Measurements from ENCODE around the gene SCT. TPM values are rescaled to one million over a fixed set of nuclear protein-coding genes. Genes with fewer than 3 reads are reported as not detected.
A peak's percentile ranks its signal among the peaks of the same experiment; 100 is the strongest.

Gene SCT
- total RNA-seq, 2 experiments from 2014 or later = not detected

GRCh38 chr11:639332-639955 lies 12.5 kb upstream of the SCT start:
- H3K27ac Mint-ChIP-seq = no peak overlapping the region
- peaks cover 29% of the 10 kb centered on the region for H3K27me3 Mint-ChIP-seq
- POLR2A ChIA-PET = no interaction called here
- no peaks in the 10 kb centered on the region for H3K9me3 Mint-ChIP-seq
- no peak overlapping the region for H3K4me3 Mint-ChIP-seq
- DNase-seq (no peak), ATAC-seq (ENCODE audit: low read depth) (no peak)
- peaks cover 9% of the 10 kb centered on the region for H3K4me1 Mint-ChIP-seq
- peaks cover 4% of the 10 kb centered on the region for H3K36me3 Mint-ChIP-seq

GRCh38 chr11:638631-639331 lies 11.8 kb upstream of the SCT start:
- Mint-ChIP-seq H3K27ac (no peak overlapping the region), H3K36me3 (peaks cover 4% of the 10 kb centered on the region), H3K4me3 (no peak overlapping the region), H3K4me1 (peaks cover 9% of the 10 kb centered on the region), H3K9me3 (no peaks in the 10 kb centered on the region), H3K27me3 (peaks cover 29% of the 10 kb centered on the region)
- no peak for ATAC-seq (ENCODE audit: low read depth)
- POLR2A ChIA-PET = interaction anchor here (0.6 to 1.2 kb wide), 2 partner anchors 23 to 129 kb away, joined by 3 to 4 read pairs; partner anchors contain the start of gene IRF7
- no peak for DNase-seq

GRCh38 chr11:637593-638521 lies 10.9 kb upstream of the SCT start:
- Mint-ChIP-seq H3K4me3 (peak overlapping the region; percentile 56), H3K9me3 (no peaks in the 10 kb centered on the region), H3K27me3 (peaks cover 29% of the 10 kb centered on the region), H3K36me3 (peaks cover 4% of the 10 kb centered on the region), H3K4me1 (peaks cover 9% of the 10 kb centered on the region), H3K27ac (no peak overlapping the region)
- ATAC-seq (ENCODE audit: low read depth) = no peak
- POLR2A ChIA-PET = interaction anchor here (0.6 to 1.2 kb wide), 3 partner anchors 22 to 128 kb away, joined by 3 to 4 read pairs (median 3); partner anchors contain the start of gene IRF7
- no peak for DNase-seq

- H3K27ac Mint-ChIP-seq = no peak overlapping the region
- peaks cover 8% of the 10 kb centered on the region for H3K4me1 Mint-ChIP-seq
- H3K9me3 Mint-ChIP-seq = no peaks in the 10 kb centered on the region
- peak overlapping the region; percentile 56 for H3K4me3 Mint-ChIP-seq
- peaks cover 29% of the 10 kb centered on the region for H3K27me3 Mint-ChIP-seq
- DNase-seq (no peak), ATAC-seq (ENCODE audit: low read depth) (peak; percentile 24)
- POLR2A ChIA-PET = interaction anchor here (1.2 kb wide), 1 partner anchor 21 kb away, joined by 4 read pairs; the partner anchor contains the start of gene IRF7
- peaks cover 4% of the 10 kb centered on the region for H3K36me3 Mint-ChIP-seq
Measured at GRCh38 chr11:637333-637592, 10.3 kb upstream of the SCT start.

GRCh38 chr11:636511-637332 lies 9.7 kb upstream of the SCT start, which contains the start of gene DRD4:
TSS of gene DRD4 (plus strand) at chr11:637269. CDS start at chr11:637305, 36 bp downstream.
- Mint-ChIP-seq H3K27ac (no peak within 1 kb of the TSS), H3K4me1 (peaks cover 8% of the 10 kb centered on the region)

GRCh38 chr11:635945-636510 lies 9.0 kb upstream of the SCT start:
- POLR2A ChIA-PET = no interaction called here
- no peak overlapping the region for H3K4me3 Mint-ChIP-seq

More at GRCh38 chr11:636511-637332, 9.7 kb upstream of the SCT start, which contains the start of gene DRD4:
- H3K27me3 Mint-ChIP-seq = peaks cover 29% of the 10 kb centered on the region
- POLR2A ChIA-PET = no interaction called here
- DNase-seq (peak; percentile 24), ATAC-seq (ENCODE audit: low read depth) (no peak)
- no peaks in the 10 kb centered on the region for H3K9me3 Mint-ChIP-seq
- H3K36me3 Mint-ChIP-seq = peaks cover 4% of the 10 kb centered on the region
- H3K4me3 Mint-ChIP-seq = peak within 1 kb of the TSS; percentile 56

GRCh38 chr11:630871-631270 lies 3.9 kb upstream of the SCT start:
- no peak for DNase-seq
- POLR2A ChIA-PET = no interaction called here
- Mint-ChIP-seq H3K4me3 (no peak overlapping the region), H3K27ac (no peak overlapping the region), H3K27me3 (peaks cover 14% of the 10 kb centered on the region), H3K4me1 (peaks cover 15% of the 10 kb centered on the region), H3K36me3 (peaks cover 2% of the 10 kb centered on the region), H3K9me3 (no peaks in the 10 kb centered on the region)
- ATAC-seq (ENCODE audit: low read depth) = no peak

More at GRCh38 chr11:635945-636510, 9.0 kb upstream of the SCT start:
- no peak for ATAC-seq (ENCODE audit: low read depth)
- peaks cover 29% of the 10 kb centered on the region for H3K27me3 Mint-ChIP-seq
- peak; percentile 27 for DNase-seq
- H3K9me3 Mint-ChIP-seq = no peaks in the 10 kb centered on the region
- peaks cover 4% of the 10 kb centered on the region for H3K36me3 Mint-ChIP-seq
- peaks cover 8% of the 10 kb centered on the region for H3K4me1 Mint-ChIP-seq
- no peak overlapping the region for H3K27ac Mint-ChIP-seq

- peaks cover 2% of the 10 kb centered on the region for H3K36me3 Mint-ChIP-seq
- ATAC-seq (ENCODE audit: low read depth) (peak; percentile 43), DNase-seq (peak; percentile 37)
- peaks cover 12% of the 10 kb centered on the region for H3K27me3 Mint-ChIP-seq
- peak overlapping the region; percentile 57 for H3K27ac Mint-ChIP-seq
- peak overlapping the region; percentile 57 for H3K4me3 Mint-ChIP-seq
- no peaks in the 10 kb centered on the region for H3K9me3 Mint-ChIP-seq
- peaks cover 15% of the 10 kb centered on the region for H3K4me1 Mint-ChIP-seq
- POLR2A ChIA-PET = interaction anchor here (0.7 kb wide), 2 partner anchors 12 to 62 kb away, joined by 3 to 4 read pairs; no protein-coding TSS in a partner anchor
Measured at GRCh38 chr11:629237-629583, 2.2 kb upstream of the SCT start.

GRCh38 chr11:628056-628455 lies 1.1 kb upstream of the SCT start:
- Mint-ChIP-seq H3K36me3 (peaks cover 2% of the 10 kb centered on the region), H3K4me1 (peaks cover 15% of the 10 kb centered on the region), H3K27me3 (peaks cover 12% of the 10 kb centered on the region), H3K4me3 (peak overlapping the region; percentile 57), H3K27ac (no peak overlapping the region), H3K9me3 (no peaks in the 10 kb centered on the region)
- DNase-seq = peak; percentile 35
- no peak for ATAC-seq (ENCODE audit: low read depth)
- POLR2A ChIA-PET = no interaction called here

- H3K9me3 Mint-ChIP-seq = no peaks in the 10 kb centered on the region
- ATAC-seq (ENCODE audit: low read depth) (no peak), DNase-seq (no peak)
- H3K4me3 Mint-ChIP-seq = no peak overlapping the region
- peaks cover 2% of the 10 kb centered on the region for H3K36me3 Mint-ChIP-seq
- no peak overlapping the region for H3K27ac Mint-ChIP-seq
- peaks cover 12% of the 10 kb centered on the region for H3K27me3 Mint-ChIP-seq
- POLR2A ChIA-PET = interaction anchor here (0.8 kb wide), 1 partner anchor 99 kb away, joined by 3 read pairs; no protein-coding TSS in a partner anchor
- peaks cover 15% of the 10 kb centered on the region for H3K4me1 Mint-ChIP-seq
Measured at GRCh38 chr11:627308-627576, 261 bp upstream of the SCT start.

GRCh38 chr11:625636-626268 lies 1.2 kb downstream of the SCT start:
- POLR2A ChIA-PET = interaction anchor here (1.0 kb wide), 1 partner anchor 10 kb away, joined by 4 read pairs; the partner anchor contains the start of gene IRF7
- peak; percentile 31 for DNase-seq

More at GRCh38 chr11:625636-626268, 1.2 kb downstream of the SCT start:
- H3K9me3 Mint-ChIP-seq = no peaks in the 10 kb centered on the region
- H3K27me3 Mint-ChIP-seq = peaks cover 12% of the 10 kb centered on the region
- ATAC-seq (ENCODE audit: low read depth) = no peak
- H3K36me3 Mint-ChIP-seq = peaks cover 2% of the 10 kb centered on the region
- no peak overlapping the region for H3K4me3 Mint-ChIP-seq
- no peak overlapping the region for H3K27ac Mint-ChIP-seq
- peaks cover 15% of the 10 kb centered on the region for H3K4me1 Mint-ChIP-seq

All from activated naive CD8-positive, alpha-beta T cell treated with anti-CD3 and anti-CD28 coated beads, Interleukin-2, amount 10 ng/mL, durations not matched to agents 7 days and 5 days (primary cell).